HEK293 (cell line): ENCODE results near the gene ZBP1.

Experiments used
- CTCF ChIA-PET: fragments of 350-600 bp; formaldehyde crosslinking; extraction: SDS; loops from one replicate; lab custom pipeline; 2021; ENCODE audit warnings: antibody characterized with exemption; lab: Yijun Ruan, JAX
- POLR2A ChIA-PET: fragments of 300-600 bp; formaldehyde crosslinking; extraction: SDS; loops from one replicate; lab custom pipeline; 2020; ENCODE audit warnings: antibody characterized with exemption, inconsistent platforms; lab: Yijun Ruan, JAX
- H3K27ac ChIP-seq: fragments of 200-500 bp; sonication (Bioruptor generic); 2 replicates; pipeline ENCODE4 v1.5.1; 2014; ENCODE audit warnings: low read depth, low read length, control low read depth, inconsistent platforms; ENCODE audit errors: extremely low read depth
- H3K36me3 ChIP-seq, 2 experiments: fragments of 200-500 bp in 1 of 2; sonication (Bioruptor generic) in 1 of 2; 1 replicate in 1 of 2; 2 replicates in 1 of 2; pipeline ENCODE4 v1.5.1; 2014 to 2017; ENCODE audit warnings: inconsistent platforms in 2 of 2, low read length in 2 of 2; ENCODE audit not compliant: control insufficient read depth in 2 of 2, insufficient read depth in 1 of 2
- H3K4me1 ChIP-seq: fragments of 200-500 bp; sonication (Bioruptor generic); 2 replicates; pipeline ENCODE4 v1.5.1; 2014; ENCODE audit warnings: mild to moderate bottlenecking, low read length, inconsistent platforms; ENCODE audit not compliant: control insufficient read depth, insufficient read depth
- H3K4me3 ChIP-seq: 2 replicates; pipeline ENCODE4 v1.5.1; 2011; ENCODE audit warnings: low read depth, mild to moderate bottlenecking, control low read depth, low read length, moderate library complexity
- H3K9me3 ChIP-seq: fragments of 200-500 bp; sonication (Bioruptor generic); 2 replicates; pipeline ENCODE4 v1.5.1; 2014; ENCODE audit warnings: low read depth, low read length, inconsistent platforms; ENCODE audit not compliant: control insufficient read depth, insufficient read depth
- EGR2 ChIP-seq: fragments of 450-650 bp; formaldehyde crosslinking; IDR thresholded peaks from 2 replicates; pipeline ENCODE4 v1.5.1; 2016; ENCODE audit warnings: low read depth, missing biosample characterization, missing genetic modification characterization
- GLIS1 ChIP-seq: fragments of 450-650 bp; formaldehyde crosslinking; IDR thresholded peaks from 2 replicates; pipeline ENCODE4 v1.5.1; 2016; ENCODE audit warnings: missing biosample characterization, missing genetic modification characterization
- KLF10 ChIP-seq: fragments of 450-650 bp; IDR thresholded peaks from 2 replicates; pipeline ENCODE4 v1.5.1; 2018; ENCODE audit warnings: missing biosample characterization, mild to moderate bottlenecking, missing genetic modification characterization
- SALL2 ChIP-seq: fragments of 450-650 bp; formaldehyde crosslinking; IDR thresholded peaks from 2 replicates; pipeline ENCODE4 v1.5.0; 2017; ENCODE audit warnings: missing biosample characterization, mild to moderate bottlenecking, missing genetic modification characterization, borderline replicate concordance
- ZNF132 ChIP-seq: fragments of 450-650 bp; formaldehyde crosslinking; IDR thresholded peaks from 2 replicates; pipeline ENCODE4 v1.5.1; 2017; ENCODE audit warnings: missing biosample characterization, missing genetic modification characterization, borderline replicate concordance
- ZNF155 ChIP-seq: fragments of 450-650 bp; formaldehyde crosslinking; IDR thresholded peaks from 2 replicates; pipeline ENCODE4 v1.5.1; 2016; ENCODE audit warnings: missing biosample characterization, missing genetic modification characterization
- ZNF175 ChIP-seq: fragments of 450-650 bp; formaldehyde crosslinking; IDR thresholded peaks from 2 replicates; pipeline ENCODE4 v1.5.1; 2016; ENCODE audit warnings: missing biosample characterization, missing genetic modification characterization
- ZNF184 ChIP-seq: fragments of 450-650 bp; IDR thresholded peaks from 2 replicates; pipeline ENCODE4 v1.5.1; 2018; ENCODE audit warnings: missing biosample characterization, mild to moderate bottlenecking, missing genetic modification characterization
- ZNF202 ChIP-seq: fragments of 450-650 bp; formaldehyde crosslinking; IDR thresholded peaks from 2 replicates; pipeline ENCODE4 v1.5.1; 2016; ENCODE audit warnings: missing biosample characterization, missing genetic modification characterization, borderline replicate concordance
- ZNF214 ChIP-seq: fragments of 450-650 bp; formaldehyde crosslinking; IDR thresholded peaks from 2 replicates; pipeline ENCODE4 v1.5.1; 2017; ENCODE audit warnings: missing biosample characterization, mild to moderate bottlenecking, missing genetic modification characterization, borderline replicate concordance
- ZNF350 ChIP-seq: fragments of 450-650 bp; formaldehyde crosslinking; IDR thresholded peaks from 2 replicates; pipeline ENCODE4 v1.5.0; 2017; ENCODE audit warnings: missing biosample characterization, mild to moderate bottlenecking, missing genetic modification characterization
- ZNF391 ChIP-seq: fragments of 450-650 bp; formaldehyde crosslinking; IDR thresholded peaks from 2 replicates; pipeline ENCODE4 v1.5.1; 2016; ENCODE audit warnings: low read depth, missing biosample characterization, missing genetic modification characterization, borderline replicate concordance
- ZNF530 ChIP-seq: fragments of 450-650 bp; formaldehyde crosslinking; IDR thresholded peaks from 2 replicates; pipeline ENCODE4 v1.5.1; 2016; ENCODE audit warnings: low read depth, missing biosample characterization, missing genetic modification characterization
- ZNF544 ChIP-seq: fragments of 450-650 bp; formaldehyde crosslinking; IDR thresholded peaks from 2 replicates; pipeline ENCODE4 v1.5.0; 2017; ENCODE audit warnings: missing biosample characterization, missing genetic modification characterization
- ZNF626 ChIP-seq: fragments of 450-650 bp; sonication (Bioruptor Pico); formaldehyde crosslinking; IDR thresholded peaks from 2 replicates; pipeline ENCODE4 v1.5.1; 2018; ENCODE audit warnings: missing biosample characterization, missing genetic modification characterization, inconsistent platforms
- TF ChIP-seq, protein P1 (sequence below): fragments of 450-650 bp; formaldehyde crosslinking; IDR thresholded peaks from 2 replicates; pipeline ENCODE4 v1.5.1; 2017; ENCODE audit warnings: missing biosample characterization, missing genetic modification characterization
- TF ChIP-seq, protein P2 (sequence below): fragments of 450-650 bp; formaldehyde crosslinking; IDR thresholded peaks from 2 replicates; pipeline ENCODE4 v1.5.1; 2016; ENCODE audit warnings: missing biosample characterization, missing genetic modification characterization
- TF ChIP-seq, protein P3 (sequence below): fragments of 450-650 bp; formaldehyde crosslinking; IDR thresholded peaks from 2 replicates; pipeline ENCODE4 v1.5.1; 2016; ENCODE audit warnings: missing biosample characterization, missing genetic modification characterization
- TF ChIP-seq, protein P4 (sequence below): fragments of 450-650 bp; formaldehyde crosslinking; IDR thresholded peaks from 2 replicates; pipeline ENCODE4 v1.5.1; 2016; ENCODE audit warnings: missing biosample characterization, missing genetic modification characterization
- TF ChIP-seq, protein P5 (sequence below): fragments of 450-650 bp; formaldehyde crosslinking; conservative IDR thresholded peaks from 2 replicates; pipeline ENCODE4 v1.5.1; 2016; ENCODE audit warnings: low read depth, missing biosample characterization, missing genetic modification characterization
- TF ChIP-seq, protein P6 (sequence below): fragments of 450-650 bp; formaldehyde crosslinking; IDR thresholded peaks from 2 replicates; pipeline ENCODE4 v1.5.1; 2016; ENCODE audit warnings: missing biosample characterization, missing genetic modification characterization

The ZBP1 gene

DNA sequence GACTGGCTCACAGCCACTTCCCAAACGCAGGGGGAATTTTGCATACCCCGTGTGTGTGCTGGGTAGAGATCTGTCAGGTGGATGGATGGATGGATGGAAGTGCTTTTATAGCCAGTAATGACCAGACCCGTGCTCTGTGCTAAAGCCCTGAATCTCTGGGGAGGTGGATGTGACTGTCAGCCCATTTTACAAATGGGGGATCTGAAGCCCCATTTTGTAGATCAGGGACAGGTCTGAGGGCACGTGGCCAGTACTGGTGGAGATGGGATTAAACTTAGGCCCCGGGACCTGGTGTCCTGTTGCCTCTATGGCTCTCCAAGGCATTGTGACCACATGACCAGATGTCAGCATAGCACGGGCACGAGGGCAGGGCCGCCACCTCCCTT, 38.2 kb upstream of the ZBP1 start:
- Histone ChIP-seq H3K4me3 (no peak overlapping the region), H3K9me3 (no peaks in the 10 kb centered on the region)
- CTCF ChIA-PET: no interaction called here
- TF ChIP-seq ZNF184: no peak
- no peak for TF ChIP-seq ZNF391 (tag by site-specific recombination)
- TF ChIP-seq ZNF350 (tag by site-specific recombination): no peak
- TF ChIP-seq, protein P1, sequence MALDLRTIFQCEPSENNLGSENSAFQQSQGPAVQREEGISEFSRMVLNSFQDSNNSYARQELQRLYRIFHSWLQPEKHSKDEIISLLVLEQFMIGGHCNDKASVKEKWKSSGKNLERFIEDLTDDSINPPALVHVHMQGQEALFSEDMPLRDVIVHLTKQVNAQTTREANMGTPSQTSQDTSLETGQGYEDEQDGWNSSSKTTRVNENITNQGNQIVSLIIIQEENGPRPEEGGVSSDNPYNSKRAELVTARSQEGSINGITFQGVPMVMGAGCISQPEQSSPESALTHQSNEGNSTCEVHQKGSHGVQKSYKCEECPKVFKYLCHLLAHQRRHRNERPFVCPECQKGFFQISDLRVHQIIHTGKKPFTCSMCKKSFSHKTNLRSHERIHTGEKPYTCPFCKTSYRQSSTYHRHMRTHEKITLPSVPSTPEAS (tag by site-specific recombination): no peak
- TF ChIP-seq ZNF132: no peak
- TF ChIP-seq ZNF155 (tag by site-specific recombination): no peak
- TF ChIP-seq, protein P2, sequence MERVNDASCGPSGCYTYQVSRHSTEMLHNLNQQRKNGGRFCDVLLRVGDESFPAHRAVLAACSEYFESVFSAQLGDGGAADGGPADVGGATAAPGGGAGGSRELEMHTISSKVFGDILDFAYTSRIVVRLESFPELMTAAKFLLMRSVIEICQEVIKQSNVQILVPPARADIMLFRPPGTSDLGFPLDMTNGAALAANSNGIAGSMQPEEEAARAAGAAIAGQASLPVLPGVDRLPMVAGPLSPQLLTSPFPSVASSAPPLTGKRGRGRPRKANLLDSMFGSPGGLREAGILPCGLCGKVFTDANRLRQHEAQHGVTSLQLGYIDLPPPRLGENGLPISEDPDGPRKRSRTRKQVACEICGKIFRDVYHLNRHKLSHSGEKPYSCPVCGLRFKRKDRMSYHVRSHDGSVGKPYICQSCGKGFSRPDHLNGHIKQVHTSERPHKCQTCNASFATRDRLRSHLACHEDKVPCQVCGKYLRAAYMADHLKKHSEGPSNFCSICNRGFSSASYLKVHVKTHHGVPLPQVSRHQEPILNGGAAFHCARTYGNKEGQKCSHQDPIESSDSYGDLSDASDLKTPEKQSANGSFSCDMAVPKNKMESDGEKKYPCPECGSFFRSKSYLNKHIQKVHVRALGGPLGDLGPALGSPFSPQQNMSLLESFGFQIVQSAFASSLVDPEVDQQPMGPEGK (tag by site-specific recombination): no peak
- TF ChIP-seq, protein P3, sequence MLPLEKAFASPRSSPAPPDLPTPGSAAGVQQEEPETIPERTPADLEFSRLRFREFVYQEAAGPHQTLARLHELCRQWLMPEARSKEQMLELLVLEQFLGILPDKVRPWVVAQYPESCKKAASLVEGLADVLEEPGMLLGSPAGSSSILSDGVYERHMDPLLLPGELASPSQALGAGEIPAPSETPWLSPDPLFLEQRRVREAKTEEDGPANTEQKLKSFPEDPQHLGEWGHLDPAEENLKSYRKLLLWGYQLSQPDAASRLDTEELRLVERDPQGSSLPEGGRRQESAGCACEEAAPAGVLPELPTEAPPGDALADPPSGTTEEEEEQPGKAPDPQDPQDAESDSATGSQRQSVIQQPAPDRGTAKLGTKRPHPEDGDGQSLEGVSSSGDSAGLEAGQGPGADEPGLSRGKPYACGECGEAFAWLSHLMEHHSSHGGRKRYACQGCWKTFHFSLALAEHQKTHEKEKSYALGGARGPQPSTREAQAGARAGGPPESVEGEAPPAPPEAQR: no peak
- TF ChIP-seq ZNF544 (tag by site-specific recombination): no peak
- TF ChIP-seq GLIS1 (tag by site-specific recombination): no peak
- TF ChIP-seq ZNF626 (tag by site-specific recombination): no peak
- no peak for TF ChIP-seq ZNF530 (tag by site-specific recombination)
- no peak for TF ChIP-seq KLF10 (tag by site-specific recombination)
- TF ChIP-seq, protein P4, sequence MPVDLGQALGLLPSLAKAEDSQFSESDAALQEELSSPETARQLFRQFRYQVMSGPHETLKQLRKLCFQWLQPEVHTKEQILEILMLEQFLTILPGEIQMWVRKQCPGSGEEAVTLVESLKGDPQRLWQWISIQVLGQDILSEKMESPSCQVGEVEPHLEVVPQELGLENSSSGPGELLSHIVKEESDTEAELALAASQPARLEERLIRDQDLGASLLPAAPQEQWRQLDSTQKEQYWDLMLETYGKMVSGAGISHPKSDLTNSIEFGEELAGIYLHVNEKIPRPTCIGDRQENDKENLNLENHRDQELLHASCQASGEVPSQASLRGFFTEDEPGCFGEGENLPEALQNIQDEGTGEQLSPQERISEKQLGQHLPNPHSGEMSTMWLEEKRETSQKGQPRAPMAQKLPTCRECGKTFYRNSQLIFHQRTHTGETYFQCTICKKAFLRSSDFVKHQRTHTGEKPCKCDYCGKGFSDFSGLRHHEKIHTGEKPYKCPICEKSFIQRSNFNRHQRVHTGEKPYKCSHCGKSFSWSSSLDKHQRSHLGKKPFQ (tag by site-specific recombination): no peak
- TF ChIP-seq, all 188 proteins: peak for 0
- POLR2A ChIA-PET: no interaction called here
- Histone ChIP-seq H3K27ac (no peak overlapping the region), H3K4me1 (no peaks in the 10 kb centered on the region), H3K36me3 (peaks cover 0 to 23% of the 10 kb centered on the region in 2 experiments; a peak in 1 of 3 replicates)

DNA sequence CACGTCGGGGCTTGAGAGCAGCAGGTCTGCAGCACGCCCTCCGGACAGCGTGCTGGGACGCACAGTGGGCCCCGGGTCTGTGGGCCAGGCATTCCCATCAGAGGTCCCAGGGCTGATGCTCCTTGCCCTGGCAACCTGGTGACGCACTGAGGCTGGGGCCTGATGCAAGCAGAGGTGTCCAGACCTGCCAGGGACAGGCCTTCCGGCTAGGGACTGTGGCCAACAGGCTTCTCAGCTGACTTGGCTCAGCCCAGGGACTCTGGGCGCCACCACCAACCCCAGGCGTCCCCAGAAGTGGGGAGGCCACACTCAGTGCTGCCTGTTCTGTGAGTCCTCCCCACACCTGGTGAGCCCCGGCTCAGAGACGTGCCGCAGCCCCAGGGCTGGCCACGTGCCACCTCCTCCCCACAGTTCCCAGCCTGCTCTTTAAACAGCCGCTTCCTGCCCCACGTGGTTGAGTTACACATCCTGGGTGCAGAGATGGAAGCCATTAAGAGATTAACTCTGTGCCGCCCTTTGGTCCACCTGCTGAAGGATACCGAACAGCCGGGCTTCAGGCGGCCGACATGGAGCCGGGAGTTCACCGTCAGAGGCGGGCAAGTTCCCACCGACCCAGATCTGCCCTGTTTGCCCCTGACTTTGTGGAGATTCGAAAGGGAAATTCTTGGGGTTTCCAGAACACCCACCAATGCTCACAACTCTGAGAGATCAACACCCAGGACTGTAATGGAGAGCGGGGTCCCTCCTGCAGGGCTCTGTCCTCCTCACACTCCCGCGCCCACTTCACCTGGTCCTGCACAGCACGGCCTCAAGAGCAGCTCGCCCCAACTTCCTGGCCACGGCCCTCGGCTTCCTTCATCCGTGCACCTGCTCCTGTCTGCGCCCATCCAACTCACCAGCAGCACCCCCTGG, 37.6 kb upstream of the ZBP1 start:
- POLR2A ChIA-PET: no interaction called here
- CTCF ChIA-PET: no interaction called here
- no peak overlapping the region for H3K27ac ChIP-seq
- H3K4me3 ChIP-seq: no peak overlapping the region
- no peaks in the 10 kb centered on the region for H3K9me3 ChIP-seq
- H3K4me1 ChIP-seq: no peaks in the 10 kb centered on the region
- TF ChIP-seq ZNF214 (tag by site-specific recombination) (no peak), EGR2 (no peak), SALL2 (tag by site-specific recombination) (no peak), ZNF202 (tag by site-specific recombination) (no peak), ZNF175 (tag by site-specific recombination) (no peak)
- TF ChIP-seq, protein P5, sequence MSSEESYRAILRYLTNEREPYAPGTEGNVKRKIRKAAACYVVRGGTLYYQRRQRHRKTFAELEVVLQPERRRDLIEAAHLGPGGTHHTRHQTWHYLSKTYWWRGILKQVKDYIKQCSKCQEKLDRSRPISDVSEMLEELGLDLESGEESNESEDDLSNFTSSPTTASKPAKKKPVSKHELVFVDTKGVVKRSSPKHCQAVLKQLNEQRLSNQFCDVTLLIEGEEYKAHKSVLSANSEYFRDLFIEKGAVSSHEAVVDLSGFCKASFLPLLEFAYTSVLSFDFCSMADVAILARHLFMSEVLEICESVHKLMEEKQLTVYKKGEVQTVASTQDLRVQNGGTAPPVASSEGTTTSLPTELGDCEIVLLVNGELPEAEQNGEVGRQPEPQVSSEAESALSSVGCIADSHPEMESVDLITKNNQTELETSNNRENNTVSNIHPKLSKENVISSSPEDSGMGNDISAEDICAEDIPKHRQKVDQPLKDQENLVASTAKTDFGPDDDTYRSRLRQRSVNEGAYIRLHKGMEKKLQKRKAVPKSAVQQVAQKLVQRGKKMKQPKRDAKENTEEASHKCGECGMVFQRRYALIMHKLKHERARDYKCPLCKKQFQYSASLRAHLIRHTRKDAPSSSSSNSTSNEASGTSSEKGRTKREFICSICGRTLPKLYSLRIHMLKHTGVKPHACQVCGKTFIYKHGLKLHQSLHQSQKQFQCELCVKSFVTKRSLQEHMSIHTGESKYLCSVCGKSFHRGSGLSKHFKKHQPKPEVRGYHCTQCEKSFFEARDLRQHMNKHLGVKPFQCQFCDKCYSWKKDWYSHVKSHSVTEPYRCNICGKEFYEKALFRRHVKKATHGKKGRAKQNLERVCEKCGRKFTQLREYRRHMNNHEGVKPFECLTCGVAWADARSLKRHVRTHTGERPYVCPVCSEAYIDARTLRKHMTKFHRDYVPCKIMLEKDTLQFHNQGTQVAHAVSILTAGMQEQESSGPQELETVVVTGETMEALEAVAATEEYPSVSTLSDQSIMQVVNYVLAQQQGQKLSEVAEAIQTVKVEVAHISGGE (tag by site-specific recombination): no peak
- TF ChIP-seq, protein P6, sequence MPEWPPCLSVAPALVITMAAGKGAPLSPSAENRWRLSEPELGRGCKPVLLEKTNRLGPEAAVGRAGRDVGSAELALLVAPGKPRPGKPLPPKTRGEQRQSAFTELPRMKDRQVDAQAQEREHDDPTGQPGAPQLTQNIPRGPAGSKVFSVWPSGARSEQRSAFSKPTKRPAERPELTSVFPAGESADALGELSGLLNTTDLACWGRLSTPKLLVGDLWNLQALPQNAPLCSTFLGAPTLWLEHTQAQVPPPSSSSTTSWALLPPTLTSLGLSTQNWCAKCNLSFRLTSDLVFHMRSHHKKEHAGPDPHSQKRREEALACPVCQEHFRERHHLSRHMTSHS (tag by site-specific recombination): no peak
- peaks cover 0 to 26% of the 10 kb centered on the region in 2 experiments; a peak in 1 of 3 replicates for H3K36me3 ChIP-seq
